T-helper 1 cell treated with Interleukin-12 subunit alpha and Interleukin-12 subunit beta and Interleukin-4 antibody, amounts not matched to agents 30 ng/mL and 1 ng/mL, for 36 hours (primary cell): ENCODE measurements around the gene NTN4. TPM values are rescaled to one million over a fixed set of nuclear protein-coding genes. Genes with fewer than 3 reads are reported as not detected.
"Not testable (repeated sequence)": the region's sequence is repeated elsewhere in the genome, so short reads cannot be mapped to it uniquely, and the experiment has no call there.

Experiments used
- intact Hi-C: fragments of 100-400 bp; cut with micrococcal nuclease; formaldehyde crosslinking; loops from one replicate; pipeline ENCODE4 v1.15.1; 2024
- total RNA-seq: library from RNA; stranded (reverse); gene quantifications from 2 replicates; pipeline ENCODE4 v1.2.3, GENCODE V29; 2022

The NTN4 gene
- total RNA-seq, 1 donor from 2014 or later, result not detected

DNA sequence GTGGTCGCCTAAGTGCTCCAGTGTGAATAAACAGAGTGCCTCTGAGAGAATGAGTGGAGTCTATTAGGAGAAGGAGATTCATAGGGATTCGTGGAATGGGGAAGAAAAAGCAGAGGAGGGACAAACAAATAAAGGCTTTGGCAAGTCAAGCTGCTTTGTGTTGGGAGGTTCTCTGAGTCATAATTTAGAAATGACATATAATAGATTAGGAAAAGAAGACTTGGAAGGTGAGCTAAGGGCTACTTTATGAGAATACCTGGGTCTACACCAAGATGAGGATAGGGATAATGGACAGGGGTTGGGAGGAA lies 6.4 kb upstream of the NTN4 start:
- intact Hi-C loops, result no loop called here

DNA sequence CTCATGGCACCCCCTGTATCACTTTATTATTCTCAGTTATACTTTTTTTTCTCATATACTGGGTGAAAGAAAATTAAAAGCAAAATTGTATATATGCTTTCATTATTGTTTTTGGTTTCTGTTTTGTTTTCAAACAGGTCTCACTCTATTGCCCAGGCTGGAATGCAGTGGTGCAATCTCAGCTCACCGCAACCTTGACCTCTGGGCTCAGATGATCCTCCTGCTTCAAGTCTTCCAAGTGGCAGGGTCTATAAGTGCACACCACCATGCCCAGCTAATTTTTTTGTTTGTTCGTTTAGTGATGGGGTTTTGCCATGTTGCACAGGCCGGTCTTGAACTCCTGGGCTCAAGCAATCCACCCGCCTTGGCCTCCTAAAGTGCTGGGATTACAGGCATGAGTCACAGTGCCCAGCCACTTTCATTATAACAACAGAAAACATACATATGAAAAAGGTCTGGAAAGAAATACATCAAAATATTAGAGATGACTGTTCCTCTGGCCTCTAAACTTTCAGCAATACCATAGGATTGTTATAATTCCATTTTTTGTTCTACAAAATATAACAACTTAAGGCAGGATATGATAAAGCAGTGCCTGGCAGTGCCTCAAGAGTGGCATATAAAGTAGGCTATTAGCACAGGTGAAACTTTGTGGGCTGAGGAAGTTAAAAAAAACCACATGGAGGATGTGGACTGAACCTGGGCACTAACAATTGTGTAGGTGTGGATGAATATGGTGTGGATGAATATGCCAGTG lies 5.8 kb upstream of the NTN4 start:
- intact Hi-C loops, result no loop called here

DNA sequence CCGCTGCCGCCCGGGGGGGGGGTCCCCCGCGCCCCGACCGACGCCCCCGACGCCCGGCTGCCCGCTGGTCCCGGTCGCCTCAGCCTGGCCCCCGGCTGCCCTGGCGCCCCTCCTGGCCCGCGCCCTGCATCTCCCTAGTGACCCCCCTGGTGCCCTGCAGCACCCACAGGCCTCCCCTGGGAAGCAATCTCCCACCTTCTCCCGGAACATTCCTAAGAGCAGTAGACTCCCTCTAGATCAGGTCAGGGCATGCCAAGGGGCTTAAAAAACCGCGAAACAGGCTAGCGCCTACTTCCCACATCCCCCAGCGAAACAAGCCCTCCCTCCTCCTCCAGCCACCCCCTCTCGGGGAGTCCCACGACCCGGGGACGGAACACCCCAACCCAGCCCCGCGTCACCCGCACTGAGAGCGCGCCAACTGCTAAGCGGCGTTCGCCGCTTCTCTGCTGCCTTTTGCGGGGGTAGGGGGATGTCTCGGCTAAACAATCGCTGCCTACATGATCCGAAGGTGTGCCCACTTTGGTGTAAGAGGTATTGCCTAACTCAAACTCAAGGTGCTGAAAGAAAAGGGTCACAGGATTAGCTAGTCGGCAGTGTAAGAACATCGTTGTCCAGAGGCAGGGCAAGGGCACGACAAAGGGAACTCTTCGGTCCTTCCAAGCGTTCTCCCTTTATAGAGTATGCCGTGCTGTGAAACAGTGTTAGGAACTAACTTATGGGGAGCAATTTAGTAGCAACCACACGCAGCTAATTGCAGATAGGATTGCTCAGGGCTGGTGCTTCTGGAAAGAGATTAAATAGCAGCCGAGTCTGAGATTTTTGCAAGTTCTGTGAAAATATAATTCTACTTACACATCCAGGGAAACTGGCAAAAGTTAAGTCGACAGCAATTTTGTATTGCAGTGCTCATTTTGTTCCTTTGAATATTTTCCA lies 619 bp upstream of the NTN4 start:
- intact Hi-C loops, result loop anchor here (2.0 kb wide), 1 partner anchor 68 kb away; the partner anchor contains the start of gene SNRPF

DNA sequence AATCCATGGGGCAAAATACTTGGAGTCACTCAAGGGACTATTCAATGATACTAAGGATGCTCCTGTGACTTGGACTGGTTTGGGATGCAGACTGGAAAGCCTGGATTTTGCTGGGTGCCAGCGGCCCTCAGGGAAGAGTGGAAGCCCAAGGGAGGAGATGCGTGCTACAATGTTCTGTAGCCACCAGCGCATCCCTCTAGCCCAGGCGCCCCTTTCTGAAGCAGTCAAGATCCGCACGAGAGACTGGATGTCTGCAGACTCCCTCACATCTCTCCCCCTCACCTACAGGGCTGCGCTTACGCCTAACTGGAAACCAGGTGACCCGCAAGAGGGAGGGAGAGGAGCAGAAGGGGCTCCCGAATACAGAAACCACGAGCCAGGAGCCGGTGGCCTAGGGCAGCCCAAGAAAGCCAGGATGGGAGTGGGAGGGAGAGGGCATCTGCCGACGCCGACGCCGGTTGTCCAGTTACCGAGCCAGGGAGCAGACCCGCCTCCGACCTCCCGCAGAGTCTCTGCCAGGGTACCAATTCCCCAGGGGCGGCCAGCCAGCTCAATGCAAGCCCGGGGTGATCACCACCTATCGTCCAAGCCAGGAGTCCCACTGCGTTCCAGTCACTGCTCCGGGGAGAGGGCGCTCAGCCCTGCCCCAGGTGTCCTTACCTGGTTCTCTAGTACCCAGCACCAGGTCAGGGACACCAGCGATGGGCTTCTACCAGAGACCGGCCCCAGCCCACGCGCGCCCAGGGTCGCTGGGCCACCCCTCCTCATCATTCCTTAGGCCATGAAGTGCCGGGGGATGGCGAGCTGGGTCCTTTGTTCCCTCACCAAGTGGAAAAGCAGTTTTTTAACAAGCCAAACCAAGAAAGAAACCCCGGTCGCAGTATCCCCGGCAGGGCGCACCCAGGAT lies 1.2 kb downstream of the NTN4 start:
- intact Hi-C loops, result loop anchor here (2.0 kb wide), 1 partner anchor 69 kb away; the partner anchor contains the start of gene SNRPF

DNA sequence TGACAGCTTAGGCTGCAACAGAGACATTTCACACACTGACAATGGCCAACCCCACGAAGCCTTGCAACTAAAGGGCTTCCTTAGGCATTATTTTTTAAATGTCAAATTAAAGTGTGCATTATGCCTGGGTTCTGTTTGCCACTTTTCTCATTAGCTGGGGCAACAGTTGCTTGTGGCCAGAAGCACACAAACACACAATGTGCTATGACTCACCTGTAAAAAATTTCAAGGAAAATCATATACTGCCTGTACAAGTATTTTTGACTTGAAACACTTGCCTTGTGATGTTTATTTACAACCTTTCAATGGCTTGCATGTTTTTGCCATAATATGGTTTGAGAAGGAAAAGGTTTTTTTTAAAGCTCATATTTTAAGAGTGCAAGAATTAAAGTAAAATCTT lies 1.9 kb downstream of the NTN4 start:
- intact Hi-C loops, result no loop called here

DNA sequence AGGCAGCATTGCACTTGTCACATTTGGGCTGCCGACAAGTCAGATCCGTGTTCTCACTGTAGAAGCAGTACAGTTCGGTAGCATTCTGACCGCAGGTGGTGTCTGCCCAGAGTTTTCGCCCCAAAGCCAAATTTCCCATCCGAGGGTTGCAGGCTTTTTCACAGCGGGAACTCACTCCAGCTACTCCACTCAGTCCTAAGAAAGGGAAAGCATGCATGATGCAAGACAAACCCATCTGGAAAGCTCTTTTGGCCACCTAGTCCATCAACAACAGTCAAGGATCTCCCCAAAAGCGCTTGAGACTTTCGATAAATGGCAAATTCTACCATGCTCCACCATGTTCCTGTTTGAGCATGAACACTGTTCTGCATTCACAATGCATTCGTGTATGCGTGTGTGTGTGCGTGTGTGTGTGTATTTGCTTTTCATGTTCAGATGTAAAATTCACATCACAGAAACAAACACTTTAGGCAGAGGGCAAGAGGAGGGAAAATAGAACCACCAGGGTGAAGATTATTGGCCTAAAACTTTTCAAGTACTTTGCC lies 3.2 kb downstream of the NTN4 start:
- intact Hi-C loops, result no loop called here

DNA sequence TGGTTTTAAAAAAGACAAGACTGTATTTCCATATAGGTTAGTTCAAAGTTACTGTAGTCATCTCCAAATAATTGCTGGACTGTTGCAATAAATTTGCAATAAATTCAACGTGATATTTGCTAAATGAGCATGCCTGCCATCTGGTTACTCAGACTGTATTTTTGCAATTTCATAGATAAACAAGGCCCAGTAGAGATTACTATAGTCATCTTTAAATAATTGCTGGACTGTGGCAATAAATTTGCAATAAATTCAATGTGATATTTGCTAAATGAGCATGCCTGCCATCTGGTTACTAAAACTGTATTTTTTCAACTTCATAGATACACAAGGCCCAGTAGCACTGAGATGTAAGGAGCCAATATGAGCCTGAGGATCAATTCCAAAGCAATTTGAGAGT lies 5.6 kb downstream of the NTN4 start:
- intact Hi-C loops, result no loop called here

DNA sequence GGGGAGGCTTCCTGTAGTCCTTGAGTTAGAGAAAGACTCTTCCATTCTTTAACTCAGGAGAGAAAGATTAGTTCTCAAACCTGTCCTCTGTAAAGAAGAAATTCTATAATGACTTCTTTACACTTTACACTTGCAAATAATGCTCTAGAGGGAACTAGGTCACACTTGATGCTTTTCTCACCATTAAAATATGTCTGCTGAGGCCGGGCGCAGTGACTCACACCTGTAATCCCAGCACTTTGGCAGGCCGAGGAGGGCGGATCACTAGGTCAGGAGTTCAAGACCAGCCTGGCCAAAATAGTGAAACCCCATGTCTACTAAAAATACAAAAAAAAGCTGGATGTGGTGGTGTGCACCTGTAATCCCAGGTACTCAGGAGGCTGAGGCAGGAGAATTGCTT lies 6.3 kb downstream of the NTN4 start:
- intact Hi-C loops, result no loop called here

DNA sequence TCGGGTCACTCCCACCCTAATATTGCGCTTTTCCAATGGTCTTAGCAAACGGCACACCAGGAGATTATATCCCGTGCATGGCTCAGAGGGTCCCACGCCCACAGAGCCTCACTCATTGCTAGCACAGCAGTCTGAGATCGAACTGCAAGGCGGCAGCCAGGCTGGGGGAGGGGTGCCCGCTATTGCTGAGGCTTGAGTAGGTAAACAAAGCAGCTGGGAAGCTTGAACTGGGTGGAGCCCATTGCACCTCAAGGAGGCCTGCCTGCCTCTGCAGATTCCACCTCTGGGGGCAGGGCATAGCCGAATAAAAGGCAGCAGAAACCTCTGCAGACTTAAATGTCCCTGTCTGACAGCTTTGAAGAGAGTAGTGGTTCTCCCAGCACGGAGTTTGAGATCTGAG lies 15.1 kb downstream of the NTN4 start:
- intact Hi-C loops, result not testable (repeated sequence)

DNA sequence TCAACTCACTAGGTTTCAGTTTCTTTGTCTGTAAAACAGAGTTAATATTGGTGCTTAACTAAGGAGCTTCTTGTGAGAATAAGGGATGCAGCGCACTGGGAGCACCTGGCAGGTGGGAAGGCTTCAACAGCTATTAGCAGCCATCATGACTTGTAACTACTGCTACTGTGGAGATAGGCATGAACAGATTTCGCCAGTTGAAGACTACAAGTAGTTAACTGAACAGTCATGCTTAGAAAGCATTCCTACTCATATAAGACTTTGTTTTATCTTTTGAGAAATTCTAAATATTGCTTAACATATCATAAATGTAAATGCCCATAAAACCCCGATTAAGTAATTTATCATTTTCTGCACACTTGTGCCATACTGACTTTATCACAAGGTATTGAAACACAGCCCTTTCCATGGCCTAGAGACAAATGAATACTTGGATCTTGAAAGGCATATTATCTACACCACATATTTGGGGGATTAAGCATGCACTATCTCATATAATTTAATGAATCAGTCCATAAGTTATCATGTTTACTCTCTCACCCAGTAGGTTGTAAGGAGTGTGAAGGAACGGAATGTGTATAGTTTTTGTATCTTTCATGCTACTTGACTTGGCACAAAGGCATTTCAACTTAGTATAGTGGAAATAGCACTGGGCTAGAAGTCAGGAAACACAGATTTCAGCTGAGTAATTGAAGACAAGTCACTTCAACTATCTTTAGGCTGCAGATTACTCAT lies 16.1 kb downstream of the NTN4 start:
- intact Hi-C loops, result no loop called here

DNA sequence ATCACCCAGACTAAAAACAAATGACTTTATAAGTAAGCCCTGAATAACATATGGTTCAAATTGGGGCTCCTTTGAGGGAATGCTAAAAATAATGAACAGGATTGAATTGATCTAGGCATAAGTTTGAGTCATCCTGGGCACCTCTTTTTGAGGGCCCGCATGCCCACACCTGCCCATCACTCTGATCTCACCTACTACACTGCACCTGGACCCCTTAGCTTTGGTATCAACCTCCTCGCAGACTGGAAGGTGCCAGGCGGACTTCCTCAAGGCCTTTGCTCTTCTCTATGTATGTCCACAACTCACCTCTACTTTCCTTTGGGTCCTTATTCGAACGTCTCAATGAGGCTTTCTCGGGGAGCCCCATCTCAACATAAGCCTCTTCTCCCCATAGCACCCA lies 17.2 kb downstream of the NTN4 start:
- intact Hi-C loops, result no loop called here

DNA sequence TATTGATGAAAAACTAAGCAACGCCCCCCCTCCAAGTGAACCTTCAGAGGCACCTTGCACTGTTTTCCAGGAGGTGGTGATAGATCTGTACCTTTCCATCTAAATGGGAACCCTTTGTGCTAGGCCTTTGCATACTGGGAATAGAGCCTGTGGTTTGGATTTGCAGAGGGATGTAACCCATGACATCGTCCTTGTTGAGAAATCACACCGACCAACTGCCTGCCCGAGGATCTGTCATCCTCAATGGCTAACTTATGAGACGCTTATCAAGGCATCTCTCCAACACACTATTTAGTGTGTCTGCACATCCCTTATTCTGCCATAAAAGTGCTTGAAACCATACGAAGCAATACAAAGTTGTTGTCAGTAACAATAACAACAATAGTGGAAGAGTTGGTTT lies 22.9 kb downstream of the NTN4 start:
- intact Hi-C loops, result no loop called here

DNA sequence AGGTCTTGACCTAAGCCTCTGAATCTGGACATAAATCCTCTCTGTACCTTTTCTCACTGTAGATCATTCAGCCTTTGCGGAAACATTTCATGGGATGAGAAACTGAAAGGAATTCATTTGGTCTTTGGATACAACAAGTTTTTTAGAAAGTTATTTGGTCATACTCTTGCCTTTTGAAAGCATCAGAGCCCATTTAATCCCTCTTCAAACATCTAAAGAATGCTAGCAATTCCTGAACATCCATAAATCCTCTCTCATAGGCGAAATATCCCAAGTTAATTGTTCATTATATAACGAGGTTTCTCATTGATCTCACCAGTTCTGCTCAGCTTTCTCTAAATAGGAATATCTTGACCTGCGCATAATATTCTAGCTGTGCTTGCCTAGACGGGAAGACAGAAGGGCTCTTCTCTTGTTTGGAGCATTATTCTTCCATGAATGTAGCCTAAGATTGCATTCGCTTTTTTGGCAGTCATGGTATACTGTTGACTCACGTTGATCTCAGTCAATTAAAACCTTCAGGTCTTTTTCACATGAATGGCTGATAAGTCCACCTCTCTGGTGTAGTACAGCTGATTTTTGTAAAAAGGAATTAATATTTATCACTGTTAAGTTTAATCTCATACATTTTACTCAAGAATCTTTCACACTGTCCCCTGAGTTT lies 24.1 kb downstream of the NTN4 start:
- intact Hi-C loops, result no loop called here

DNA sequence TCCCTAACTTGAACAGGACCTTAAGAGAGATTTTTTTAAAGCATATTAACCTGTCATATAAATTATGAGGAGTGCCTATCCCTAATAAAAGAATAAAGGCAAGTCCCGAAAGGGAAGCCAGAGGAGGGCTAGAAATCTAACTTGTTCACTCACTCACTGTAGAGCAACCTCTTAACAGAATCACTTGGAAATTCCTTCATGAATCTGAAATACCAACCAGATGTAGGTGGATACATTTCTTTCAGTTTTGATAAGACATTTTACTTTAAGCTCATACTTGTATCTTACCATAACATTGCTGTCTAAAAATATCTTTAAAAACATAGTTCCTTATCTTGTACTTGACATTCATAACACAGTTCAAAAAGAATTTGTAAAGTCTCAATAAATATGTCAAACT lies 25.7 kb downstream of the NTN4 start:
- intact Hi-C loops, result no loop called here

DNA sequence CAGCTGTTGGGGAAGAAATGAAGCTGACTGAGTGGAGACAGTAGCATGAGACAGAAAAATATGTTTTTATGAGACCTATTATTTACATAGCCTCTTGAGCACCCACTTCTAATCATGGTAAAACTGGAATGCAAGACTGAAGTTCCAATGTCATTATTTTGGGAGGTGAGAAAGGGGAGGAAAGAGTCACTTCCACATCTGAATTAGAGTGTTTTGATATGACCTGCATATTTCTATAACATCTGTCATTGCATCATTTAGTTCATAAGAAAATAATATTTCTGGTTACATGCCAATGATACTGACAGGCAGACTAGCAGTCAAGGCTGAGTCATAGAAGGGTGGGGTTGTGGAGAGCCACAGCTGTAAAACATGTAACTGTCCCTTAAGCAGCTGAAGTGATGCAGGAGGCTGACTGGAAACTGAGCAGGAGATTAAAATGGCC lies 26.7 kb downstream of the NTN4 start:
- intact Hi-C loops, result no loop called here

DNA sequence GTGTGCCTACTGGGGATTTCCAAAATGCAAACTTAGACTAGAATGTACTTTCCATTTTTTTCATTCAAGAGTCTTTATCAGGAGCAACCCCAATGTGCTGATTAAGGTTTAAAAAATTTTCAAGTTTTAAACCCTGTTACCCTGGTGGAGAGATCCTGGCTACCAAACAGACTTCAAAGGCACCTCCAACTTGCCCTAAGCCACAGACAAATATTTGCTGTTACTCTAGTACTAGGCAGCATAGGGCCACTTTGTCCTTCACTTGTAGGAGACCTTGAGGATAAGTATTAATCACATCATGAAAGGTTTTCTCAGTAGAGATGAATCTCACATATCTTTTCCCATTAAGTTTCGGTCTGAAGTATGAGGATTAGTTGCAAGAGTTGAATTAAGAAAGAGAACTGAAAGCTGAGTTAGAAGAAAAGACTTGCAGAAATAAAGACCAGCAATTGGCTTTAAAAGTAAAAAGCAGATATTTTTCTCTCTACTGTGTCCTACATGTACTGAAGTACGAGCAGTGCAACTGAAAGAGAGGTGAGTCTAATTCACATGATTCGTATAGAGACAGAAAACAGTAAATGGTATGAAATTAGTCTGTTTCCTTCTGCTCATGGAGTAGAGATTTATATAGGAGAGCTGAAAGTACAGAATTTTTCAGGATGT lies 28.3 kb downstream of the NTN4 start:
- intact Hi-C loops, result no loop called here

DNA sequence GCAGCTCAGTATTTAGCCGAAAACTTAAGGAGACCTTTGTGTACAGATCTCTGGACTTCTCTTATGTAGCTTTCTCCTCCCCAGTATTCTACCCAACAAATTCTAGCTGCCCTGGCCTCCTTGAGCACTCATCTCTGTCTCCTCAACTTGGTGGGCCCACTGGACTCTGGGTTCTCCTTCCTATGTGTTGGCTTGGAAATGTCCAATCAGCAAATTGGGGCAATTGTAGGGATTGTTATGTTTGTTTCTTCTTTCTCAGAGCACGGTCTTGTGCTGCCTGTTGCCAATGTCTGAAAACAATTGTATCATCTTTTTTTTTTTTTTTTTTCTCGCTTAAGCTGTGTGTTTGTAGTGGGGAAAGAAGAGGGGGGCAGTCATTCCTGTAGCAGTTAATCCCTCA lies 30.2 kb downstream of the NTN4 start:
- intact Hi-C loops, result no loop called here

DNA sequence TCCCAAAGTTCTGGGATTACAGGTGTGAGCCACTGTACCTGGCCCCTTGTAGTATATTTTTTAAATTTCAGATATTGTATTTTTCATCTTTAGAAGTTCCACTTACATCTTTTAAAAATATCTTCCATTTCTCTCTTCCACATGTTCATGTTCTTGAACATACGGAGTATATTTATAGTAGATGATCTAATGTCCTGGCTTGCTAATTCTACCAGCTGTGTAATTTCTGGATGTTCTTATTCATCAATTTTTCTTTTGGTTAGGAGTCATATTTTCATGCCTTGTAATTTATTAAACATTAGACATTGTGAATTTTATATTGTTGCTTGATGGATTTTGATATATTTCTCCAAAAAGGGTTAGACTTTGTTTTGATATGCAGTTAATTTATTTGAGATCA lies 30.8 kb downstream of the NTN4 start:
- intact Hi-C loops, result no loop called here

DNA sequence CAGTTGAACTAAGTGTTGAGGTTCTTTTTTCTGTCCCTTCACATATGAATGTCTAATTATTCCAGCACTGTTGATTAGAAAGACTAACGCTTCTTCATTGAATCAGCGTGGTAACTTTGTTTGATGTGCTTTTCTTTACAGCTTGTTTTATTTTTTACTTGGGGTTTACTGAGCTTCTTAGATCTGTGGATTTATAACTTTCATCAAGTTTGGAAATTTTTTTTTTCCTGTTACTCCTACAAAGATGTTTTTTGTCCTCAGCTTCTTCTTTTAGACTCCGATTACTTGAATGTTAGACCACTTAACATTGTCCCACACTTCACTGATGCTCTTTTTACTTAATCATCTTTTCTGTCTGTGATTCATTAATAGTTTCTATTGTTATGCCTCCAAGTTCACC lies 31.5 kb downstream of the NTN4 start:
- intact Hi-C loops, result no loop called here

DNA sequence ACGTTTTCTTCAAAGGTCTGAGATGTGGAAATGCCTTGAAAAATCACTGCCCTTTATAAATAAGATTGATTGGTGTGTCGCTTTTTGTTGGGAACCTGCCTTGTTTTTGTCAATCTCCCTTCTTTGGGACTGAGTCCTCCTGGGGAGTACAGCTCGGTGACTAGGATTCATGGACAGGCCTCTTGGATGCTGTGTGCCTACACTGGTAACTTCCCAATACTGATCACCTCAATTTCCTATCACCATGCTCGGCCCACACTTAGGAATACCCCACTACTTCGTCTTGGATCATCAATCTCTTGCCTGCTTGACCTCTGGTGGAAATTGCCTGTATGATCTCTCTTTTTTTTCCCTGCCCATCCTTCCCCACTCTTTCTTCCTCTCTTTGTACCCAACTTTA lies 34.2 kb downstream of the NTN4 start:
- intact Hi-C loops, result no loop called here
